Gastroesophageal sphincter (tissue), 3 donors: ENCODE measurements around the gene SDK1.

ENCODE experiments used
- EP300 ChIP-seq: sonication (generic); formaldehyde crosslinking; IDR thresholded peaks from one replicate; pipeline ENCODE4 v1.6.1; 2017; ENCODE audit warnings: antibody characterized with exemption, mild to moderate bottlenecking
- POLR2A ChIP-seq, 2 donors: fragments of 450-650 bp; IDR thresholded peaks; one replicate each; pipeline ENCODE4 v1.6.1; 2017; ENCODE audit warnings: antibody characterized with exemption in 2 of 2, mild to moderate bottlenecking in 2 of 2, moderate library complexity in 1 of 2
- POLR2AphosphoS5 ChIP-seq: sonication (generic); formaldehyde crosslinking; IDR thresholded peaks from one replicate; pipeline ENCODE4 v1.6.1; 2017; ENCODE audit warnings: antibody characterized with exemption
- TF ChIP-seq, protein P1 (sequence below), 4 experiments: fragments of 200-600 bp in 2 of 4; fragments of 450-650 bp in 2 of 4; sonication (generic) in 1 of 4; IDR thresholded peaks; one replicate each; pipeline ENCODE4 v1.5.1; 2017 to 2019; ENCODE audit warnings: antibody characterized with exemption in 4 of 4, mild to moderate bottlenecking in 2 of 4, moderate library complexity in 2 of 4

DNA sequence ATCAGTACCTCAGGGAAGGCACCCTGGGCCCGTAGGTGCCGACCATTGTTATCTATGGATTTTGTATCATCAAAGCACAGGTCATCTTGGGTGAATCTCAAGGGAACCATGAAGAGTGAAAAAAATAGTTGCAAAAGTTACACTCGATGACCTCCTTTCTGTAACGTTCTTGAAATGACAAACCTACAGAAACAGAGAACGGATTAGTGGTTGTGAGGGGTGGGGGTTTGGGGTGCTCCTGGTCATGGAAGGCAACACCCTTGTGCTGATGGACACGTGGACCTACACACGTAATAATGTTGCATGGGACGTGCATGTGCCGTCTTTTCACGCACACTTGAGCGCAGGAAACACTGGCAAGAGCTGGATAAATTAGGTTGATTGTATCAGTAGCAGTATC, 655.9 kb downstream of the SDK1 start:
- TF ChIP-seq, protein P1, sequence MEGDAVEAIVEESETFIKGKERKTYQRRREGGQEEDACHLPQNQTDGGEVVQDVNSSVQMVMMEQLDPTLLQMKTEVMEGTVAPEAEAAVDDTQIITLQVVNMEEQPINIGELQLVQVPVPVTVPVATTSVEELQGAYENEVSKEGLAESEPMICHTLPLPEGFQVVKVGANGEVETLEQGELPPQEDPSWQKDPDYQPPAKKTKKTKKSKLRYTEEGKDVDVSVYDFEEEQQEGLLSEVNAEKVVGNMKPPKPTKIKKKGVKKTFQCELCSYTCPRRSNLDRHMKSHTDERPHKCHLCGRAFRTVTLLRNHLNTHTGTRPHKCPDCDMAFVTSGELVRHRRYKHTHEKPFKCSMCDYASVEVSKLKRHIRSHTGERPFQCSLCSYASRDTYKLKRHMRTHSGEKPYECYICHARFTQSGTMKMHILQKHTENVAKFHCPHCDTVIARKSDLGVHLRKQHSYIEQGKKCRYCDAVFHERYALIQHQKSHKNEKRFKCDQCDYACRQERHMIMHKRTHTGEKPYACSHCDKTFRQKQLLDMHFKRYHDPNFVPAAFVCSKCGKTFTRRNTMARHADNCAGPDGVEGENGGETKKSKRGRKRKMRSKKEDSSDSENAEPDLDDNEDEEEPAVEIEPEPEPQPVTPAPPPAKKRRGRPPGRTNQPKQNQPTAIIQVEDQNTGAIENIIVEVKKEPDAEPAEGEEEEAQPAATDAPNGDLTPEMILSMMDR (IDR thresholded peaks at IDR 0.05): no peak
- TF ChIP-seq EP300: no peak
- TF ChIP-seq POLR2AphosphoS5: no peak
- TF ChIP-seq POLR2A (IDR thresholded peaks at IDR 0.05): no peak
